Progenitor cell of endocrine pancreas (in vitro differentiated cells): Measurements from ENCODE around the gene CERK. TPM values are rescaled to one million over a fixed set of nuclear protein-coding genes. Genes with fewer than 3 reads are reported as not detected.

ENCODE experiments used
- DNase-seq: peaks from one replicate; pipeline ENCODE4 v3.0.0; 2021; ENCODE audit warnings: low spot score; ENCODE audit not compliant: unreplicated experiment
- H3K27ac Mint-ChIP-seq: 2 replicates; pipeline ENCODE4 v1.8.0; 2021; ENCODE audit warnings: mild to moderate bottlenecking, moderate library complexity, mixed read lengths
- H3K27me3 Mint-ChIP-seq: 2 replicates; pipeline ENCODE4 v1.8.0; 2021; ENCODE audit warnings: mixed read lengths
- H3K36me3 Mint-ChIP-seq: 2 replicates; pipeline ENCODE4 v1.8.0; 2022; ENCODE audit warnings: mixed read lengths; ENCODE audit not compliant: insufficient read depth
- H3K4me1 Mint-ChIP-seq: 2 replicates; pipeline ENCODE4 v1.8.0; 2021; ENCODE audit warnings: low read depth, mixed read lengths
- H3K4me3 Mint-ChIP-seq: 2 replicates; pipeline ENCODE4 v1.8.0; 2021; ENCODE audit warnings: low read depth, mild to moderate bottlenecking, moderate library complexity, mixed read lengths
- H3K9me3 Mint-ChIP-seq: 2 replicates; pipeline ENCODE4 v1.8.0; 2021; ENCODE audit warnings: low read depth, mixed read lengths
- total RNA-seq: library from RNA; stranded (reverse); gene quantifications from 2 replicates; pipeline ENCODE4 v1.2.1, GENCODE V29; 2021
- TF ChIP-seq, protein P1 (sequence below): fragments of 200-600 bp; sonication (generic); IDR thresholded peaks from one replicate; pipeline ENCODE4 v1.5.0; 2021; ENCODE audit warnings: antibody characterized with exemption, mild to moderate bottlenecking; ENCODE audit not compliant: unreplicated experiment

Gene CERK
- total RNA-seq, 1 donor from 2014 or later, result 62.0 TPM

GRCh38 chr22:46674367-46674781 lies 63.7 kb downstream of the CERK start:
- peaks cover 3% of the 10 kb centered on the region for H3K36me3 Mint-ChIP-seq
- no peaks in the 10 kb centered on the region for H3K27me3 Mint-ChIP-seq
- no peaks in the 10 kb centered on the region for H3K9me3 Mint-ChIP-seq
- TF ChIP-seq, protein P1, sequence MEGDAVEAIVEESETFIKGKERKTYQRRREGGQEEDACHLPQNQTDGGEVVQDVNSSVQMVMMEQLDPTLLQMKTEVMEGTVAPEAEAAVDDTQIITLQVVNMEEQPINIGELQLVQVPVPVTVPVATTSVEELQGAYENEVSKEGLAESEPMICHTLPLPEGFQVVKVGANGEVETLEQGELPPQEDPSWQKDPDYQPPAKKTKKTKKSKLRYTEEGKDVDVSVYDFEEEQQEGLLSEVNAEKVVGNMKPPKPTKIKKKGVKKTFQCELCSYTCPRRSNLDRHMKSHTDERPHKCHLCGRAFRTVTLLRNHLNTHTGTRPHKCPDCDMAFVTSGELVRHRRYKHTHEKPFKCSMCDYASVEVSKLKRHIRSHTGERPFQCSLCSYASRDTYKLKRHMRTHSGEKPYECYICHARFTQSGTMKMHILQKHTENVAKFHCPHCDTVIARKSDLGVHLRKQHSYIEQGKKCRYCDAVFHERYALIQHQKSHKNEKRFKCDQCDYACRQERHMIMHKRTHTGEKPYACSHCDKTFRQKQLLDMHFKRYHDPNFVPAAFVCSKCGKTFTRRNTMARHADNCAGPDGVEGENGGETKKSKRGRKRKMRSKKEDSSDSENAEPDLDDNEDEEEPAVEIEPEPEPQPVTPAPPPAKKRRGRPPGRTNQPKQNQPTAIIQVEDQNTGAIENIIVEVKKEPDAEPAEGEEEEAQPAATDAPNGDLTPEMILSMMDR, result no peak
- no peak overlapping the region for H3K4me3 Mint-ChIP-seq
- H3K4me1 Mint-ChIP-seq, result no peaks in the 10 kb centered on the region
- no peak overlapping the region for H3K27ac Mint-ChIP-seq
- no peak for DNase-seq

GRCh38 chr22:46673662-46674236 lies 64.3 kb downstream of the CERK start:
- Mint-ChIP-seq H3K27ac (no peak overlapping the region), H3K9me3 (no peaks in the 10 kb centered on the region), H3K4me1 (no peaks in the 10 kb centered on the region), H3K4me3 (no peak overlapping the region), H3K27me3 (no peaks in the 10 kb centered on the region), H3K36me3 (peaks cover 5% of the 10 kb centered on the region)
- TF ChIP-seq, protein P1, result no peak
- DNase-seq, result no peak

GRCh38 chr22:46673205-46673604 lies 64.8 kb downstream of the CERK start:
- Mint-ChIP-seq H3K36me3 (peaks cover 6% of the 10 kb centered on the region), H3K4me1 (no peaks in the 10 kb centered on the region), H3K27ac (no peak overlapping the region), H3K4me3 (no peak overlapping the region), H3K9me3 (no peaks in the 10 kb centered on the region), H3K27me3 (no peaks in the 10 kb centered on the region)
- no peak for DNase-seq
- TF ChIP-seq, protein P1, result no peak

DNA sequence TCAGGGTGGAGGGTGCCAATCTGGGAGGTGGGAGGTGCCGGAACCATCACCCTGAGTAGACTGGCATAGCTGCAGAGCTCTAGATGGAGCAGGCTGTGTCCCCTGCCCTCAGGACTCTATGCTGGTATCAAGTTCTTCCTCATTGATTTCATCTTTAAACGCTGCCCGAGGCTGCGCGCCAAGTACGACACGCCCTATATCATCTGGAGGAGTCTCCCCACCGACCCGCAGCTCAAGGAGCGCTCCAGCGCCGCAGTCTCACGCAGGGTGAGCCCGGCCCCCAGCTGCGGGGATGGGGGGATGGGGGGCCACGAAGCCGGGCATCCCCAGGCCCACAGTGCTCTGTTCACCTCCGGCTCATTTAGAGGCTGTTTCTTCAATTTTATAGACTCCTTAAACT lies 65.3 kb downstream of the CERK start:
- H3K27me3 Mint-ChIP-seq, result no peaks in the 10 kb centered on the region
- H3K36me3 Mint-ChIP-seq, result peaks cover 6% of the 10 kb centered on the region
- H3K27ac Mint-ChIP-seq, result peak overlapping the region; percentile 86
- no peak overlapping the region for H3K4me3 Mint-ChIP-seq
- H3K9me3 Mint-ChIP-seq, result no peaks in the 10 kb centered on the region
- DNase-seq, result no peak
- no peaks in the 10 kb centered on the region for H3K4me1 Mint-ChIP-seq
- TF ChIP-seq, protein P1, result no peak

DNA sequence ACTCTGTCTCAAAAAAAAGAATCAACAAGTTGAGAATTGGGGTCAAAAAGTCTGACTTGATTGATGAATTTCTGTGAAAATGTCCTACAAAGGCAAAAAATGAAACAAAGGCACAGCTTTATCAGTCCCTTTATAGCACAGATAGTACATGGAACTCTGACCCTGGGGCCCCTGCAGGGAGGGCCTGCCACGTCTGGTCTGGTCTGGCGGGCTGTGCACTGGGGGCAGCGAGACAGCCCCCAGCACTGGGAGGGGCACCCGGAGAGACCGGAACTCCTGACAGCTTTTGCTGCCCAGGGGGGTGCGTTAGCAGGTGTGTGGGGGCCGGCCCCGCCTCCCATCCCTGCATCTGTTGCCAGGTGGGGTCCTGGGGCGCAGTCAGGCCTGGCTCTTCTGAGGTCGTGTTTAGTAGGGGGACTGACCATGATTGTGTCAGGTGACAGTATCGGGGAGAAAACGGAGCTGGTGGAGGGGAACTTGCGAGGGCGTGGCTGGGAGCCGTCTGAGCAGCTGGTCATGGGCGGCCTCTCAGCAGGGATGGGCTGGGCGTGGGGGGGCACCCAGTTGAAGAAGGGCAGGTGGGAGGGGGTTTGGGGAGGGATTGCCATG lies 66.1 kb downstream of the CERK start:
- Mint-ChIP-seq H3K27me3 (no peaks in the 10 kb centered on the region), H3K36me3 (peaks cover 6% of the 10 kb centered on the region), H3K9me3 (no peaks in the 10 kb centered on the region), H3K4me3 (no peak overlapping the region), H3K27ac (no peak overlapping the region), H3K4me1 (no peaks in the 10 kb centered on the region)
- no peak for DNase-seq
- TF ChIP-seq, protein P1, result no peak
